Activated CD4-positive, CD25-positive, alpha-beta regulatory T cell treated with anti-CD3 and anti-CD28 coated beads, Interleukin-2, amount 50 U/mL, for 24 hours (primary cell): Measurements from ENCODE around the gene DNAAF1.

ENCODE experiments used
- ATAC-seq, 2 donors: fragments of 150-1000 bp; cut with Tn5 transposase; one replicate each; pipeline ENCODE4 v1.10.0; 2021; ENCODE audit warnings: mild to moderate bottlenecking in 1 of 2, moderate library complexity in 1 of 2

Gene DNAAF1

DNA sequence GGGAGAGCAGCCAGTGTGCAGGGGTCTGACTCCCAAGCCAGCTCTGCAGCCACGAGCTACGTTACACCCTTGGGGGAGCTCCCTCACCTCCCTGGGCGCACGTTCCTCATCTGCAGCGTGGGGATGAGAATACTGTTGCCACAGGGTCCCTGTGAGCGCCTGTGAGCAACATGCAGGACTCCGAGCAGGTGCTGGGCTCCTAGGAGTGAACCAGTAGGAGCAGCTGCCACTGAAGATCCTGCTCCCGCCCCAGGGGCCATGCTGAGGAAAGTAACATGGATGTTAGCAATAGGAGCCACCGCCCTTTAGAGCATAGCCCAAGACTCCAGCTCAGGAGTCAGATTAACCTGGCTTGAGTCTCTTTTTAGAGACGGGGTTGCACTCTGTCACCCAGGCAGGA lies 15.9 kb downstream of the DNAAF1 start:
- ATAC-seq: no peak

DNA sequence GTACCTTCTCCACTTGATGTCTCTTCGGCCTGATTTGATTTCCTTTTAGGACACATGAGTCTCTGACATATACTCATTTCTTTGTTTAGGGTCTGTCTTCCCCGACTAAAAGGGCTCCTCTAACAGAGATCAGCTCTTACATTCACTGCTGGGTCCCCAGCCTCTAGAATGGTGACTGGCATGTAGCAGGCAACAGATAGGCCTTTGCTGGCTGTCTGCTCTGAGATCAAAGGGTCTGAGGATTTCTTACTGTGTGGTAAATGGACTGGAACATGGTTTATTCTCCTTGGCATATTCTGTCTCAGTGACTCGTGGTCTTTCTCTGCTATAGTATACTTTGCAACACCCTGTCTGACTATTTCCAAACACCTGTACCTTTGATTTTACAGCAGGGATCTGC lies 16.7 kb downstream of the DNAAF1 start:
- ATAC-seq: no peak

- no peak for ATAC-seq
Measured at GRCh38 chr16:84165746-84166145, 20.6 kb downstream of the DNAAF1 start.

GRCh38 chr16:84166796-84167695 lies 21.9 kb downstream of the DNAAF1 start:
- peak in 1 of 2 donors; percentile 41 for ATAC-seq

DNA sequence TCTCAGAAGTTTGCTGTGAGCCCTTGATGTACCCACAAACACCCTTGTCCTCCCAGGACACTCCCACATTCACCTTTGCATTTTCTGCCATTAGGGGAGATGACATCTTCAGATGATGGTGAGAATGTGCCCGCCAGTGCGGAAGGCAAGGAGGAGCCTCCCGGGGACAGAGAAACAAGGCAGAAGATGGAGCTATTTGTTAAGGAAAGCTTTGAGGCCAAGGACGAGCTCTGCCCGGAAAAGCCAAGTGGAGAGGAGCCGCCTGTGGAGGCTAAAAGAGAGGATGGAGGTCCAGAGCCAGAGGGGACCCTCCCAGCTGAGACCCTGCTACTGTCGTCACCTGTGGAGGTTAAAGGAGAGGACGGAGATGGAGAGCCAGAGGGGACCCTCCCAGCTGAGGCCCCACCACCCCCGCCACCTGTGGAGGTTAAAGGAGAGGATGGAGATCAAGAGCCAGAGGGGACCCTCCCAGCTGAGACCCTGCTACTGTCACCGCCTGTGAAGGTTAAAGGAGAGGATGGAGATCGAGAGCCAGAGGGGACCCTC lies 24.7 kb downstream of the DNAAF1 start:
- no peak for ATAC-seq

DNA sequence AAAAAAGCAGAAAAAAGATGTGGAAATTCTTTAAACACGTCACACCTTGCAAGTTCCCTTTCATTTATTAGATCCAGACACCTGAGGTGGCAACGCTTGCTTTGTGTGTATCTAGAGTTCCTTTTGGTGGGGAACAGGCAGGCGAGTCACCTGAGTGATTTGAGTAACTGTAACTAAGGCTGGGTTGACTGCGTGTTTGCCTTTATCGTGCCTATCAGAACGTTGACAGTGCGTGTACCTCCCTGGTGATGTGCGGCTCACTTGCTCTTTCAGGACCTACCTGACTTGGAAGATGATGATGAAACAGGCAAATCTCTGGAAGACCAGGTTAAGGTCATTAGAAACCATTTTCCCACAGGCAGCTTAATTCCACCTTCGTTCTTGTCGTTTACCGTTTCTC lies 29.3 kb downstream of the DNAAF1 start:
- no peak for ATAC-seq

GRCh38 chr16:84175350-84176081 lies 30.4 kb downstream of the DNAAF1 start:
- peak; percentile 82 to 84 for ATAC-seq

- no peak for ATAC-seq
Measured at GRCh38 chr16:84176192-84177053, 31.3 kb downstream of the DNAAF1 start.

GRCh38 chr16:84177741-84178073 lies 32.6 kb downstream of the DNAAF1 start:
- ATAC-seq: peak in 1 of 2 donors; percentile 39

DNA sequence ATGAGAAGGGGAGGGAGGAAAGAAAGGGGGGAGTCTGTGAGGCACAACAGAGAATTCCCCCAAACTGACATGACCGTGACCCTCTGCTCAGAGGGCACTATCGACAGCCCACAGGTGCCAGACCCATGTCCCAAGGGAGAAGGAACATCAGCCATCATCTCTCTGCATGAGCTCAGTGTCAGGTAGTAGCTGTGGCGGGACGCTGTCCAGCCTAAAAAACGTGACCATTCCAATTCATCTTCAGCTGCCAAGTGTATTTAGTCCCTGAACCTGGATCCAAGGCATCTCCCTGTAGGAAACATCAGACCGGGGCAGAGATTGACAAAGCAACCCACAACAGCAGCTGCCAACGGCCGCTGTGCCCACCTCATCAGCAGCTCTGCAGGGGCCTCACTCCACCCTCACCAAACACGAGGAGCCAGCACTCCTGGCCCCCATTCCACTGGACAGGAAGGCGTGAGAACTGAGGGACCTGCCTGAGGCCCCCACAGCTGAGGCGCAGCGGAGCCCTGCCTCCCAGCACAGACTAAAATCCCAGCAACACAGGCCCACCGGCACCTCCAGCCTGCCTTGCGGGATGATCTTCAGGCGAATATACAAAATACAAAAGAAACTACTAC lies 33.1 kb downstream of the DNAAF1 start:
- ATAC-seq: no peak

- ATAC-seq: no peak
Measured at GRCh38 chr16:84178892-84179611, 33.9 kb downstream of the DNAAF1 start.

DNA sequence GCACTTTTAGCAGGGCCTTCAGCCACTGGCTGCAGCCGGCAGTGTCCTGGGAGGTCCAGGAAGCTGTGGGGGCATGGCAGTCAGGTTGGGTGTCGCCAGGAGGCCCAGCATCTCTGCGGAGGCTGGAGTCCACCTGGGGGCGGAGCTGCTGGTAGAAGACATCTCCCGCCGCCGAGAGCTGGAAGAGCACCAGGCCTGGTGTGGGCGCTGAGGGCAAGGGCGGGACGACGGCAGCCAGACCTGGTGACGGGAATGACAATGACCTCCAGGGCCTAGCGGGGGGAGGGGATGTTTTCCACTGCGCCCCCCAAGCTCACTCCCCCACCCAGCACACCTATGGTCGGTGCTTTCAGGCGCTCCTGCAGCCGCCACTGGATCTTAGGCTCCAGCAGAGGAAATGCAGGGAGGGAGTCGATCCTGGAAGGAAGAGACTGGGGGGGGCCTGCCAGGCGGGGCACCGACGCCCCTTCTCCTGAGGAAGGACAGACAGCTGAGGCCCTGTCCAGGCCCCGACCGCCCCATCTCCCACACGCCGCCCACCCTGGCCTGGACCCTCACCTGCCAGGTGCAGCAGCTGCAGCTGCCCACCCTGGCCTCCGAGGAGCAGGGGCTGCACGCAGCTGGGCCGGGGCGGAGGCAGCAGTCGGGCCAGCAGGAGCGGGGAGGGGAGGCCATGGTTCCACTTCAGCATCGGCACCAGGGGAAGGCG lies 34.7 kb downstream of the DNAAF1 start:
- ATAC-seq: no peak

DNA sequence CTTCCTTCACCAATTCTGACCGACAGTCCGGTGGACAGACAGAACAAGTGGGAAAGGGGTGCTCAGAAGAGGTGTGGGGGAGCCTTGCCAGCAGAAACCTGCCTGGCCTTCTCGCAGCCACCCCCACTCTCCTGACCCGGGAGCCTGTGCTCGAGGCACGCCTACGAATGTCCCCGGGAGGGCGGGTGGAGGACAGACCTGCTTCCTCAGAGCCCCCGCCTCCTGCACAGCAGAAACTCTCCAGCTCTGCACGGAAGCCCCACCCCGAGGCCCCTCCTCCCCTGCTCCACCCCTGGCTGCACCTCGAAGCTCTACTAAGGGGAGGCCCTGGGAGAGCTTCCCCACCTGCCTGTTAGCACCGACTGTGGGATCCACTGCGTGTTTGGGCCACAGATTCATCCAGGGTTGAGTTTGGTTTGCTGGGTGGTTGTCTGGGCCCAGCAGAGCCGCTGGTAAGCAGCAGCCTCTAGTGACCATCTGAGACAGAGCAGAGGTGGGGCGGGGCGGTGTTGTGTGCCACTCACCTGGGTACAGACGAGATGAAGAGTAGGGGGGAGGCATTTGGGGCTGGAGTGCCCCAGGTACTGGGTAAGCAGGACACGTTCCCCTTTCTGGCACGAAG lies 35.5 kb downstream of the DNAAF1 start:
- ATAC-seq: no peak

DNA sequence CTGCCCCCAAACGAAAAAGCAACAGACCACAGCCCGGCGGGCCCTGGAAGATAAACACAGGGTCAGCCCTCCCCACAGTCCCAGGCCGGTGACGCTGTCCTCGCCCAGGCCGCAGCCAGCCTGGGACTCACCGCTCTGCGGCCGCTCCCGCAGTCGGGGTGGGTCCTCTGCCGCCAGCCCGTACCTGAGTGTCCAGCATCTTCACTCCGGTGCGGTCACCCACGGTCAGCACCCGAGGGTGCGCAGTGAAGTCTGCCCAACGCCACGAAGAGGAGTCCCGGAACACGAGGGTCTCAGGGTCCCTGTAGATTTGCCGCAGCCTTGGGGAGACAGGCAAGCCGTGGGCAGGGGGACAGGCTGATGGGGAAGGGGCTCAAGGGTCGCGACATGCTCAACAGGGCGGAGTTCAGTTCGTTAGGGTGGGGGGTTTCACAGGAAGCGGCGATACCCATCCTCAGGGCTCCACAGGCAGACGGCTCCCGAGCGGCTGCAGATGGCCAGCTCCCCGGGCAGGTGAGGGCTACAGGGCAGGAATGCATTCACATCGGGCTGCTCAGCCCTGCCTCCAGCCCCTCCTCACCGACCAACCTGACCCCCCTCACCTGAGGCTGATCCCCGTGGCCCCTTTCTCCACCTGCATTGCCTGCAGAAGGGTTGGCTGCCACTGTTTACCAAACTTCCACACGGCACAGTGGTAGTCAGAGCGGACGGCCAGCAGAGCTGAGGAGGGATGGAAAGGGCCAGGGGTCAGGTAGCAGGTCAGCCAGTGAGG lies 36.2 kb downstream of the DNAAF1 start:
- ATAC-seq: no peak

GRCh38 chr16:84182104-84182503 lies 37.0 kb downstream of the DNAAF1 start:
- ATAC-seq: no peak

- no peak for ATAC-seq
Measured at GRCh38 chr16:84182680-84183571, 37.8 kb downstream of the DNAAF1 start.

- ATAC-seq: no peak
Measured at GRCh38 chr16:84183572-84183875, 38.4 kb downstream of the DNAAF1 start.

DNA sequence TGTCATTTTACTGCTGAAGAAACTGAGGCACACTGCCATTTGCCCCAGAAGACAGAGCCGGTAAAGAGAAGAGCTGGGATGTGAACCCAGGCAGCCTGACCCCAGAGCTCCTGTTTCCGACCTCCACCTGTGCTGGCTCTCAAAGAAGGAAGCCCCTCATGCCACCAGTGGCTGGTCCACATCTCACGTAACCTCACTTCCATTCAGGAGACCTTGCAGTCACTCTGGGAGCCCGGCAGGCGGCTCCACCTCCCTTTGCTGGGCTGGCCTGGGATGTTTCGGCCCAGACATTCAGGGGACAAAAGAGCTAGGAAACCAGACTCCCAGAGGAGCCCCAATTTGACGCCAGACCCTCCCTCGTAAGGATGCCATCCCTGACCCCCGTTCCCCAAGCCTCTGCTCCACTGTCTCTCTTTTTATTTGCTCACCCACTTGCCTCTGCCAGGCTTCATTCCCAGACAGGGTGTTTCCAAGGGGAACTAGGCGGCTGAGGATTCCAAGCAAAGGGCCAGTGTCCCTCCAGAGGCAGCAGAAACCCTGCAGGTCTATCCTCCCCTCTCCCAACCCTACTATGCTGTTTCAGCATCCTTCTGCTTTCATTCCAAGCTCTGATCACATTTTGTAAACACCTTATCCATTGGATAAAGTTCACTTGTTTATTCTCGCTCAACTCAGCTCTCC lies 38.9 kb downstream of the DNAAF1 start:
- ATAC-seq: no peak
